DOHH2 (cell line): ENCODE data around the gene CTLA4.

Source experiments
- H3F3A ChIP-seq: fragments of 200-600 bp; sonication (generic), shearing (Covaris generic); 2 replicates; pipeline ENCODE4 v1.6.0; 2016; ENCODE audit warnings: antibody characterized with exemption, mild to moderate bottlenecking; ENCODE audit not compliant: control insufficient read depth, insufficient read depth
- H3K27ac ChIP-seq: fragments of 200-600 bp; sonication (generic); 2 replicates; pipeline ENCODE4 v1.5.1; 2014; ENCODE audit warnings: low read depth, mild to moderate bottlenecking, low read length, moderate library complexity
- H3K27me3 ChIP-seq: fragments of 200-600 bp; sonication (generic); 2 replicates; pipeline ENCODE4 v1.6.1; 2014; ENCODE audit warnings: mild to moderate bottlenecking, low read length, mixed read lengths; ENCODE audit not compliant: control insufficient read depth
- H3K36me3 ChIP-seq: fragments of 200-600 bp; sonication (generic); 2 replicates; pipeline ENCODE4 v1.6.1; 2014; ENCODE audit warnings: mild to moderate bottlenecking, low read length, moderate library complexity, mixed read lengths; ENCODE audit not compliant: control insufficient read depth
- H3K4me1 ChIP-seq: fragments of 200-600 bp; sonication (generic); 2 replicates; pipeline ENCODE4 v1.6.1; 2014; ENCODE audit warnings: mild to moderate bottlenecking, low read length, mixed read lengths; ENCODE audit not compliant: control insufficient read depth
- H3K4me2 ChIP-seq: fragments of 200-600 bp; sonication (generic); 2 replicates; pipeline ENCODE4 v1.6.0; 2014; ENCODE audit warnings: mild to moderate bottlenecking, low read length, moderate library complexity
- H3K4me3 ChIP-seq: fragments of 200-600 bp; sonication (generic); 2 replicates; pipeline ENCODE4 v1.5.1; 2014; ENCODE audit warnings: mild to moderate bottlenecking, low read length, mixed read lengths
- H3K79me2 ChIP-seq: fragments of 200-600 bp; sonication (generic); 2 replicates; pipeline ENCODE4 v1.6.1; 2014; ENCODE audit warnings: mild to moderate bottlenecking, low read length, mixed read lengths; ENCODE audit not compliant: control insufficient read depth
- H3K9me2 ChIP-seq: fragments of 200-600 bp; sonication (generic); replicated peaks from 2 replicates; pipeline ENCODE4 v1.6.1; 2014; ENCODE audit warnings: mild to moderate bottlenecking, low read length, mixed read lengths; ENCODE audit not compliant: control insufficient read depth
- H3K9me3 ChIP-seq: fragments of 200-600 bp; sonication (generic); 2 replicates; pipeline ENCODE4 v1.6.1; 2014; ENCODE audit warnings: antibody characterized with exemption, low read length, mixed read lengths; ENCODE audit not compliant: control insufficient read depth, insufficient read depth
- H4K20me1 ChIP-seq: fragments of 200-600 bp; sonication (generic); 2 replicates; pipeline ENCODE4 v1.6.0; 2014; ENCODE audit warnings: low read depth, mild to moderate bottlenecking, antibody characterized with exemption, low read length, moderate library complexity; ENCODE audit not compliant: control insufficient read depth, insufficient read depth
- EZH2phosphoT487 ChIP-seq: fragments of 200-600 bp; sonication (generic); IDR thresholded peaks from 2 replicates; pipeline ENCODE4 v1.6.1; 2017; ENCODE audit warnings: borderline replicate concordance, mild to moderate bottlenecking, antibody characterized with exemption, low read length, moderate library complexity, mixed read lengths
- TF ChIP-seq, protein P1 (sequence below): fragments of 200-600 bp; sonication (generic); IDR thresholded peaks from one replicate; pipeline ENCODE4 v1.5.1; 2014; ENCODE audit warnings: antibody characterized with exemption, mild to moderate bottlenecking, low read depth, low read length; ENCODE audit not compliant: poor library complexity, severe bottlenecking

The CTLA4 gene

GRCh38 chr2:203900253-203900652 is 32.7 kb downstream of the CTLA4 start:
- Histone ChIP-seq H3K9me3 (peaks cover 8% of the 10 kb centered on the region), H3F3A (no peaks in the 10 kb centered on the region), H3K79me2 (no peaks in the 10 kb centered on the region), H3K9me2 (no peaks in the 10 kb centered on the region), H4K20me1 (no peaks in the 10 kb centered on the region), H3K4me2 (no peak overlapping the region), H3K27me3 (peaks cover 23% of the 10 kb centered on the region), H3K4me3 (no peak overlapping the region), H3K27ac (no peak overlapping the region), H3K4me1 (peaks cover 13% of the 10 kb centered on the region), H3K36me3 (no peaks in the 10 kb centered on the region)
- TF ChIP-seq EZH2phosphoT487 = no peak

DNA sequence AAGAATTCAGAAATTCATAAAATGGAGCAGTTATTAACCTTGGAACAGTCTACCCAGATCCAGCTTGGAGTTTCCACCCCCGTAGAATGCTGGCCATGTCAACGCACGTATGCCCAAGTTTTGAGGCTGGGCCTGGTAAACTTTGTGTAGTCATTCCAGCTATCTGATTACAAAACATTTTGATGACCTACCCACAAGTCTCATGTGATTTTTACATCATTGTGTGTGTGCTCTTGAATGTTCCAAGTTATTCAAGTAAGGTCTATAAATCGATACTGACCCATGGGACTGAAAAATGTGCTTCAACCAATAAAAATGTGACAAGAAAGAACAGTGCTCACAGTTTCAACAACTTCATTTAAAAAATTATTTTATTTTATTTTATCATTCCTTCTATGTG is 36.5 kb downstream of the CTLA4 start:
- Histone ChIP-seq H3K36me3 (no peaks in the 10 kb centered on the region), H3K4me3 (no peak overlapping the region), H3K9me3 (peaks cover 8% of the 10 kb centered on the region), H4K20me1 (no peaks in the 10 kb centered on the region), H3K79me2 (no peaks in the 10 kb centered on the region), H3F3A (no peaks in the 10 kb centered on the region), H3K9me2 (no peaks in the 10 kb centered on the region), H3K4me2 (no peak overlapping the region), H3K27ac (no peak overlapping the region), H3K27me3 (peaks cover 23% of the 10 kb centered on the region), H3K4me1 (no peaks in the 10 kb centered on the region)
- TF ChIP-seq, protein P1, sequence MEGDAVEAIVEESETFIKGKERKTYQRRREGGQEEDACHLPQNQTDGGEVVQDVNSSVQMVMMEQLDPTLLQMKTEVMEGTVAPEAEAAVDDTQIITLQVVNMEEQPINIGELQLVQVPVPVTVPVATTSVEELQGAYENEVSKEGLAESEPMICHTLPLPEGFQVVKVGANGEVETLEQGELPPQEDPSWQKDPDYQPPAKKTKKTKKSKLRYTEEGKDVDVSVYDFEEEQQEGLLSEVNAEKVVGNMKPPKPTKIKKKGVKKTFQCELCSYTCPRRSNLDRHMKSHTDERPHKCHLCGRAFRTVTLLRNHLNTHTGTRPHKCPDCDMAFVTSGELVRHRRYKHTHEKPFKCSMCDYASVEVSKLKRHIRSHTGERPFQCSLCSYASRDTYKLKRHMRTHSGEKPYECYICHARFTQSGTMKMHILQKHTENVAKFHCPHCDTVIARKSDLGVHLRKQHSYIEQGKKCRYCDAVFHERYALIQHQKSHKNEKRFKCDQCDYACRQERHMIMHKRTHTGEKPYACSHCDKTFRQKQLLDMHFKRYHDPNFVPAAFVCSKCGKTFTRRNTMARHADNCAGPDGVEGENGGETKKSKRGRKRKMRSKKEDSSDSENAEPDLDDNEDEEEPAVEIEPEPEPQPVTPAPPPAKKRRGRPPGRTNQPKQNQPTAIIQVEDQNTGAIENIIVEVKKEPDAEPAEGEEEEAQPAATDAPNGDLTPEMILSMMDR = no peak
- TF ChIP-seq EZH2phosphoT487 = no peak

GRCh38 chr2:203905656-203906055 is 38.1 kb downstream of the CTLA4 start:
- H3K79me2 ChIP-seq = no peaks in the 10 kb centered on the region
- no peaks in the 10 kb centered on the region for H3K4me1 ChIP-seq
- TF ChIP-seq, protein P1 = no peak
- TF ChIP-seq EZH2phosphoT487 = no peak
- H3K27me3 ChIP-seq = peaks cover 8% of the 10 kb centered on the region; the same call in 1 of the 2 replicates
- H3K4me3 ChIP-seq = no peak overlapping the region
- H4K20me1 ChIP-seq = no peaks in the 10 kb centered on the region
- H3K9me2 ChIP-seq = no peaks in the 10 kb centered on the region
- H3K9me3 ChIP-seq = peaks cover 8% of the 10 kb centered on the region
- H3F3A ChIP-seq = no peaks in the 10 kb centered on the region
- H3K4me2 ChIP-seq = no peak overlapping the region
- H3K27ac ChIP-seq = no peak overlapping the region
- H3K36me3 ChIP-seq = no peaks in the 10 kb centered on the region

GRCh38 chr2:203908066-203908796 is 40.7 kb downstream of the CTLA4 start:
- Histone ChIP-seq H4K20me1 (no peaks in the 10 kb centered on the region), H3K9me3 (no peaks in the 10 kb centered on the region), H3K9me2 (no peaks in the 10 kb centered on the region), H3K27me3 (peaks cover 8% of the 10 kb centered on the region; the same call in 1 of the 2 replicates), H3K27ac (no peak overlapping the region), H3K36me3 (no peaks in the 10 kb centered on the region), H3K79me2 (no peaks in the 10 kb centered on the region), H3K4me1 (no peaks in the 10 kb centered on the region), H3K4me2 (no peak overlapping the region), H3K4me3 (no peak overlapping the region), H3F3A (no peaks in the 10 kb centered on the region)
- TF ChIP-seq EZH2phosphoT487 = no peak
- TF ChIP-seq, protein P1 = no peak
